Type B pancreatic cell (in vitro differentiated cells): ENCODE results near the gene CD63. TPM values are rescaled to one million over a fixed set of nuclear protein-coding genes. Genes with fewer than 3 reads are reported as not detected.

Source experiments
- DNase-seq: peaks from one replicate; pipeline ENCODE4 v3.0.0; 2021; ENCODE audit warnings: mixed read lengths; ENCODE audit not compliant: unreplicated experiment; ENCODE audit errors: extremely low spot score
- H3K27ac Mint-ChIP-seq: 2 replicates; pipeline ENCODE4 v1.8.0; 2021; ENCODE audit warnings: mild to moderate bottlenecking, mixed read lengths
- H3K27me3 Mint-ChIP-seq: 2 replicates; pipeline ENCODE4 v1.8.0; 2021; ENCODE audit warnings: mixed read lengths
- H3K36me3 Mint-ChIP-seq: 2 replicates; pipeline ENCODE4 v1.8.0; 2021; ENCODE audit warnings: mixed read lengths
- H3K4me1 Mint-ChIP-seq: one replicate; pipeline ENCODE4 v1.8.0; 2021; ENCODE audit warnings: mixed read lengths; ENCODE audit not compliant: unreplicated experiment
- H3K4me3 Mint-ChIP-seq: 2 replicates; pipeline ENCODE4 v1.8.0; 2021; ENCODE audit warnings: mild to moderate bottlenecking, mixed read lengths
- H3K9me3 Mint-ChIP-seq: 2 replicates; pipeline ENCODE4 v1.8.0; 2021; ENCODE audit warnings: mixed read lengths
- total RNA-seq: library from RNA; stranded (reverse); gene quantifications from 2 replicates; pipeline ENCODE4 v1.2.1, GENCODE V29; 2021; ENCODE audit warnings: low replicate concordance
- TF ChIP-seq, protein P1 (sequence below): fragments of 200-600 bp; sonication (generic); conservative IDR thresholded peaks from 2 replicates; pipeline ENCODE4 v1.5.0; 2021; ENCODE audit warnings: antibody characterized with exemption, mild to moderate bottlenecking

The CD63 gene
- total RNA-seq, 1 donor from 2014 or later: 525 TPM

DNA sequence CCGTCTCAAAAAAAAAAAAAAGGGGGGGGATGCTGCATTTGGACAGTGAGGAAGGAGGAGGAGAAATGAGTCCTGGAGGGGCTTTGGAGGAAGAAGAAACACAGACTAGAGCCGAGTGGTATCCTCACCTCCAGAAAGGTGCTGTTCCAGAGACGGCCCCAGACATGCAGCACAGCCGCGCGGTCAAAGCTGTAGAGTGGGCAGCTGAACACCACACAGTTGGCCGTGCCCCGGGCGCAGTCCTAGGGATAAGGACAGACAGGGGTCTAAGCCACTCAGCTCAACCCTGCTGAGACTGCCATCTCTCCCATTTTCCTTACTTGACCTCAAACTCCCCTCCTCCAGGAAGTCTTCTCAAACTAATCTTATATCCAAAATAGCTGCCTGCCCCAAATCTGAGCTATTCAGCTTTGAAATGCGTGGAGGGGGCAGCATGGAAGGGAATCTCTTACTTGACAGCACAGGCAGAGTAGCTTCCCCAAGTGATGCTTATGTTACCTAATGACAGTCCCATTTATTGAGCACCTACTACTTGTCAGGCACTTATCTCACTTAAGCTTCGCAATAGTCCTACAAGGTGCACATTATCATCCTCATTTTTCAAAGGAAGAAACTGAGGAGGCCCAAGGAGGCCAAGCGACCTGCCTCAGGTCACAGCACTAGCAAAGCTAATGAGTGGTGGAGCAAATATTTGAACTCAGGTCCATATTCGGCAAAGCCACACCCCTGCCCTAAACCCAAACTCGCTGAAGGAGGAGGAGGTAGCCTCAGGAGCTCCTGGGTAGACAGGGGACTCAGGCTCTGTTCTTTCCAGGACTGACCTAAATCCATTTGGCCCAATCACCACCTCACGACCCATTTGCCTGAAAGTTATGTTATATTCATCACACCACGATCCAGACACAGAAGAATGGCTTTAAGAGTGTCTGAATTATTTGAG is 39.8 kb downstream of the CD63 start:
- peaks cover 11% of the 10 kb centered on the region for H3K27me3 Mint-ChIP-seq
- no peaks in the 10 kb centered on the region for H3K9me3 Mint-ChIP-seq
- H3K36me3 Mint-ChIP-seq: peaks cover 3% of the 10 kb centered on the region
- TF ChIP-seq, protein P1, sequence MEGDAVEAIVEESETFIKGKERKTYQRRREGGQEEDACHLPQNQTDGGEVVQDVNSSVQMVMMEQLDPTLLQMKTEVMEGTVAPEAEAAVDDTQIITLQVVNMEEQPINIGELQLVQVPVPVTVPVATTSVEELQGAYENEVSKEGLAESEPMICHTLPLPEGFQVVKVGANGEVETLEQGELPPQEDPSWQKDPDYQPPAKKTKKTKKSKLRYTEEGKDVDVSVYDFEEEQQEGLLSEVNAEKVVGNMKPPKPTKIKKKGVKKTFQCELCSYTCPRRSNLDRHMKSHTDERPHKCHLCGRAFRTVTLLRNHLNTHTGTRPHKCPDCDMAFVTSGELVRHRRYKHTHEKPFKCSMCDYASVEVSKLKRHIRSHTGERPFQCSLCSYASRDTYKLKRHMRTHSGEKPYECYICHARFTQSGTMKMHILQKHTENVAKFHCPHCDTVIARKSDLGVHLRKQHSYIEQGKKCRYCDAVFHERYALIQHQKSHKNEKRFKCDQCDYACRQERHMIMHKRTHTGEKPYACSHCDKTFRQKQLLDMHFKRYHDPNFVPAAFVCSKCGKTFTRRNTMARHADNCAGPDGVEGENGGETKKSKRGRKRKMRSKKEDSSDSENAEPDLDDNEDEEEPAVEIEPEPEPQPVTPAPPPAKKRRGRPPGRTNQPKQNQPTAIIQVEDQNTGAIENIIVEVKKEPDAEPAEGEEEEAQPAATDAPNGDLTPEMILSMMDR: no peak
- H3K27ac Mint-ChIP-seq: no peak overlapping the region
- no peaks in the 10 kb centered on the region for H3K4me1 Mint-ChIP-seq
- H3K4me3 Mint-ChIP-seq: no peak overlapping the region
- DNase-seq: no peak

DNA sequence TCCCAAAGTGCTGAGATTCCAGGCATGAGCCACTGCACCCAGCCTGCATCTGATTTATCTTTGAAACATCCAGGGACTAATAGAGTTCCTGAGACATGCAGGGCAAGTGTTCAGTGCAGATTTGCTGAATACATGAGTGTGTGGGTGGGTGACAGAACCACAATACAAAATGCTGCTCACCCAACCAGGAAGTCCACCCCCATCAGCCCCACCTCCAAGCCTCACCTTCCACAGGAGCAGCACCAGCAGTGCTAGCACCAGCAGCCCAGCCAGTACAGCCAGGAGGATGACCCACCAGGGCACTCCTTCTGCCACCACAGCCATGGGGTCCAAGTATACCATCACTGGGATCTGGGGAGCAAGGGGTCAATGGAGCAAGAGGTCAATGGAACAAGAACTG is 41.1 kb downstream of the CD63 start:
- Mint-ChIP-seq H3K9me3 (no peaks in the 10 kb centered on the region), H3K36me3 (peaks cover 3% of the 10 kb centered on the region), H3K27ac (no peak overlapping the region), H3K27me3 (peaks cover 19% of the 10 kb centered on the region), H3K4me3 (no peak overlapping the region), H3K4me1 (no peaks in the 10 kb centered on the region)
- TF ChIP-seq, protein P1: no peak
- DNase-seq: no peak

DNA sequence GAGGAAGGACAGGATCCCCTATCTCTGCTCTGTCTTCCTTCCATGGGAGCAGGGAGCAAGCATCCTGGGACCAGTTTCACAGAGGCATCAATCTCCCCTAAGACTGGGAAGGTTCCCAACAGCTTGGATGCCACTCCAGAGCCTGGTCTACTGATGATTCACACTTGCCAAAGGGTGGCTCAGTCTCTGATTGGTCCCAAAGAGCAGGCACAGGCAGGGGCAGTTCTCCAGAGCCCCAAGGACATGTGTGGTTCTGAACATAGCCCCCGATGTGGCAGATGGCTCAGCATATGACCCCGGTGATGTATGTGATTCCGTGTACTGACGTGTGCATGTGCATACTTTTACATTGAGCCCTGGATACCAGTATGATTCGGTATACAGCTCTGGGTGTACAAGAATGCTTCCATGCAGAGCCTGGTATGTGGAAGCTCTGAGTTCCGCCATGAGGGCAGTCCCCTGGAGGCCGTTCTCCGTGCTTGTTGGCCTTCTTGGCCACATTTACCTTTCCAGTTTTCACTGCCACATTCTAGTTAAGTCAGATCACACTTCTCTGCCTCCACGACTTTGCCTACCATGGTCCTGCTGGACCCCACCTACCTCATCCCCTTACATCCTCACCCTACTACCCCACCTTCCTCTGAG is 42.3 kb downstream of the CD63 start:
- Mint-ChIP-seq H3K9me3 (no peaks in the 10 kb centered on the region), H3K4me1 (peaks cover 3% of the 10 kb centered on the region), H3K4me3 (no peak overlapping the region), H3K27ac (no peak overlapping the region), H3K36me3 (peaks cover 3% of the 10 kb centered on the region), H3K27me3 (peaks cover 28% of the 10 kb centered on the region)
- TF ChIP-seq, protein P1: no peak
- no peak for DNase-seq

DNA sequence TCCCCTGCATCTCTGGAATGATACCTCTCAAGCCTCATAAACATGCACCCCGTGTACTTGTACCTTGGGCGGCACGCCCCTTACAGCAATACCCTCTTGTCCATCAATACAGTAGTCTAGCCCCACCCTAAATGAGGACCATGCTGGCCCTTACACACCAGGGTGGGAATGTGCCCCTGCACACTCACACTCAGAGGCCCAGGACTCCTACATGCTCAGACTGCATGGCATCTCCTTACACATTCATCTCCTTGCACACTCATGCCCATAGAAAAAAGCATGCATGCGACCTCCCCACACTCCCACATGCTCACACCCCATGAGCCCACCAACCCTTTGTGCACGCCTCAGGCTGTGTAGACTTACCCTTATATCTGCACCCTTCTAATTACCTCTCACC is 43.1 kb downstream of the CD63 start:
- H3K4me3 Mint-ChIP-seq: no peak overlapping the region
- TF ChIP-seq, protein P1: no peak
- no peak overlapping the region for H3K27ac Mint-ChIP-seq

DNA sequence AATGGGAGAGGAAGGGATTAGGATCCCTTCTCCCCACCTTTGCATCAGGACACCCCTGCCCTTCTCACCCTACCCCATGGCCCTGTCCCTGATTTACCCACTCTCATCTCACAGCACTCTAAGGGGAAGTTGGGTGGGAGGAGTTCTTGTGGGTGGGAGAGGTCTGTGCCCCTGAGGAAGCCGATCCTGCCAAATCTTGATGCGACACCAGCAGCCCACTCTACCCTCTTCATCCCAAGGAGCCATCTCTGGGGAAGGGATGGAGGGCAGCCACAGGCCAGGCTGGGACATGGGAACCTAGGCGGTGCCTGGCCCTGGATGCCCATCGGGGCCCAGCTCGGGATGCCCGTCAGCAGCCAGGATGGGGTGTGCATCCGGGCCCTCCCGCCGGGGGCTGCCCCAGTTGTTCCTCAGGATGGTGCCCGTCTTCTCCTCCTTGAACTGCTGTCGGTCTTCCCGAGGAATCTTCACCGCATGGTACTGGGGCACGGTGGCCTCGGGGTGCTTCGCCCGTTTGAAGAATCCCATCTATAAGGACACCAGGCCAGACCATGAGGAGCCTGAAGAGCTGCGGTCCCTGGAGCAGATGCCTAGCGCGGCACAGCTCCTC is 43.9 kb downstream of the CD63 start:
- Mint-ChIP-seq H3K4me3 (no peak overlapping the region), H3K36me3 (no peaks in the 10 kb centered on the region), H3K4me1 (peaks cover 9% of the 10 kb centered on the region), H3K27ac (no peak overlapping the region), H3K27me3 (peaks cover 45% of the 10 kb centered on the region), H3K9me3 (no peaks in the 10 kb centered on the region)
- DNase-seq: no peak
- TF ChIP-seq, protein P1: no peak

More for the DNA sequence above, 43.1 kb downstream of the CD63 start:
- H3K9me3 Mint-ChIP-seq: no peaks in the 10 kb centered on the region
- H3K27me3 Mint-ChIP-seq: peaks cover 37% of the 10 kb centered on the region
- H3K4me1 Mint-ChIP-seq: peaks cover 9% of the 10 kb centered on the region
- H3K36me3 Mint-ChIP-seq: no peaks in the 10 kb centered on the region
- DNase-seq: no peak
